NCI-H748 (cell line): ENCODE results near the gene KRTAP8-1.

ENCODE experiments used
- DNase-seq: peaks from one replicate; lab custom pipeline; 2025; ENCODE audit not compliant: unreplicated experiment; lab: John Stamatoyannopoulos, UW

The KRTAP8-1 gene, protein sequence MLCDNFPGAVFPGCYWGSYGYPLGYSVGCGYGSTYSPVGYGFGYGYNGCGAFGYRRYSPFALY

GRCh38 chr21:30813174-30813573, at the start of gene KRTAP8-1:
TSS of gene KRTAP8-1 (minus strand) at chr21:30813274. CDS start at chr21:30813220, 54 bp downstream.
- no peak for DNase-seq

- no peak for DNase-seq
These were observed 34.8 kb upstream of the KRTAP8-1 start for GRCh38 chr21:30847627-30848500.

GRCh38 chr21:30842990-30843389, 29.9 kb upstream of the KRTAP8-1 start:
- no peak for DNase-seq

GRCh38 chr21:30839304-30839703, 26.2 kb upstream of the KRTAP8-1 start:
- DNase-seq = peak; percentile 3

DNA sequence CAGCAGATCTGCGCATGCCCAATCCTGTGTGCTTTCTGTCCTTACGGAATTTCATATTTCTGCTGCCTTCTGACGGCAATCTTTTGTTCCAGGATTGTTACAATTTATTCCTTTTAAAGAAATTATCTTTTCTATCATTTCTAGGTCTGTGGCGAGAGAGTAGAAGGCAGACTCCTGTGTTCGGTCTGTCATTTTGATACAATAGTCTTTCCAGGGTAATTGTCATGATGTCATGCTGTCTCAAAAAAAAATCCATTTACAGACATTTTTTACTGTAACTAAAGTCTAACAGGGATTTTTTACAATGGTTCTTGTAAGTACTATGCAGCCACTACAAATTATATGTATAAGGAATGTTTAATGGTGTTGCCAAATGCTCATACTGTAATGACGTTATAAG, 25.5 kb upstream of the KRTAP8-1 start:
- no peak for DNase-seq

DNA sequence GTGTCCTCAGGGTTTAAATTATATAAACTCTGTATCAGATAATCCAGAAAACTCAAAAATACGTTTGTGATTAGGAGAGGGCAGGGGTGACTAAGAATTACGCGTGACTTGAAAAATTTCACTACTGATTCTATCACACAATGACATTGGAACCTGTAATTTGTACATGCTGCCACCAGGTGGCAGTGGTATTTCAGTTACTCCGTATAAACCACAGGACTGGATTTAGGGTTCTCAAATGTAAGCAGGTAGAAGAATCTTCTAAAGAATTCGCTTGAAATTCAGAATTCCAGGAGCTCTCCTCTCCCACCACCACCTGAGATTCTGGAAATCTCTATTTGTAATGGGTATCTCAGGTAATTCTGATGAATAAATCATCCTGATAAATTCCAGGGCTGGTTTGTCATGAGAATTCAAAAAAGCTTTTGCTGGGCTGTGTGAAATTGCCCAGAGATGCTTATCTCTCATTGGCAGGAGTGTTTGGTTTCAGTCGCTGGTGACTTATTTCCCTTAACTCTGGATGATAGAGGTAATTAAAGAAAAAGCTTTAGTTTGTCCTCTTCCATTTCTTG, 18.2 kb upstream of the KRTAP8-1 start:
- DNase-seq = peak; percentile 6

- no peak for DNase-seq
These were observed 16.6 kb upstream of the KRTAP8-1 start, which contains the start of gene KRTAP7-1 for GRCh38 chr21:30829659-30830058. TSS of gene KRTAP7-1 (minus strand) at chr21:30829759. CDS start at chr21:30829698, 61 bp downstream.

DNA sequence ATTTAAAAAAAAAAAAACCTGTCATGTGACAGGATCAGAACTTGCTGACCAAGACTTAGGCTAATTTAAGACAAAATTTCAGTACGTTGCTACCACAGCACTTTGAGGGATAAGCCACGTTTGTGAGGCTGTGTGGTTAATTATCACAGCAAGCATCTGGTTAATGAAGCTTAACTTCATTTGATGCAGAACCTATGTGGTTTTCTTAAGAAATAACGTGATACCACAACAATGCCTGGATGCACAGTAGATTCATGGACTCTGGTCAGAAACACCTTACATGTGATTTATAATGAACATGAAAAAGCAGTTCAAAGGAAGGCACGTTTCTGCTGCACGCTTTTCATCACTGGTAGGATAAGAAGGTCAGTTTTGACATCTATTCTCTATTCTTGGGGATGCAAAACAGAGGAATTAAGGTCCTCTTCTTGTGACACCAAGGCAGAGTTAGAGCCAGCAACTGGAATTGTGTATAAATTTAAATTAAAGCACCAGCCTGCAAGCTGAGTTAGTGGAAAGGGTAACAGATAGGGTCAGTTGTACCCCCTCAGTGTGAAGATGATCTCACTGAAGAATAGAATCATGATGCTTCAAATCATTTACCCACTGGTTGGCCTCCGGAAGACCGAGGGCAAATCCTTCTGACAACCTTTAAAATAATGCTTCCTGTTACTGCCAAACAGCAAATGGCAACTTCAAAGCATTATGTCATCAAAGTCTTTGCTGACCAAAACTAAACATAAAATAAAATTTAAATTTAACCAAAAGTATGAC, 6.0 kb upstream of the KRTAP8-1 start:
- no peak for DNase-seq

GRCh38 chr21:30800605-30801004, 12.5 kb downstream of the KRTAP8-1 start:
- no peak for DNase-seq

GRCh38 chr21:30793581-30794314, 19.3 kb downstream of the KRTAP8-1 start:
- no peak for DNase-seq

DNA sequence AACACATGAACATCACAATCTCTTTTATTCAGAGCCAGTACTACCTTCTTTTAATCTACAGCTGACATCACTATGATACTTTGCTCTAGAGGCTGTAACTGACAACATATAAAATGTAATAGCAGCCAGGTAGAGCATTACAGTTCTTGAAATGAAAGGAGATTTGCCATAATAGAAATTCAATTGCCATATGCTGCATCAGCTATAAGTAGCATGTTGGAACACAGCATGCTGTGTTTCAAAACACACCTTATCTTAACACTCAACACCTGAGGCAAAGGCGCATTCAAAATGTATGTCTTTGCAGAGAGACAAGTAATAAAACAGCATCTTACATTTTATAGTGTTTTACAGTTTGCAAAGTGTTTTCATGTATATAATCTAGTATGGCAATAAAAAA, 33.8 kb downstream of the KRTAP8-1 start:
- DNase-seq = no peak

- no peak for DNase-seq
These were observed 43.2 kb downstream of the KRTAP8-1 start for GRCh38 chr21:30769724-30770431.
